GM12801 (cell line): Measurements from ENCODE around the gene ALOX15.

Experiments
- CTCF ChIP-seq: IDR thresholded peaks from one replicate; pipeline ENCODE4 v1.5.1; 2011; ENCODE audit warnings: control low read depth; ENCODE audit not compliant: insufficient read length; ENCODE audit errors: extremely low read depth

ALOX15 gene, protein sequence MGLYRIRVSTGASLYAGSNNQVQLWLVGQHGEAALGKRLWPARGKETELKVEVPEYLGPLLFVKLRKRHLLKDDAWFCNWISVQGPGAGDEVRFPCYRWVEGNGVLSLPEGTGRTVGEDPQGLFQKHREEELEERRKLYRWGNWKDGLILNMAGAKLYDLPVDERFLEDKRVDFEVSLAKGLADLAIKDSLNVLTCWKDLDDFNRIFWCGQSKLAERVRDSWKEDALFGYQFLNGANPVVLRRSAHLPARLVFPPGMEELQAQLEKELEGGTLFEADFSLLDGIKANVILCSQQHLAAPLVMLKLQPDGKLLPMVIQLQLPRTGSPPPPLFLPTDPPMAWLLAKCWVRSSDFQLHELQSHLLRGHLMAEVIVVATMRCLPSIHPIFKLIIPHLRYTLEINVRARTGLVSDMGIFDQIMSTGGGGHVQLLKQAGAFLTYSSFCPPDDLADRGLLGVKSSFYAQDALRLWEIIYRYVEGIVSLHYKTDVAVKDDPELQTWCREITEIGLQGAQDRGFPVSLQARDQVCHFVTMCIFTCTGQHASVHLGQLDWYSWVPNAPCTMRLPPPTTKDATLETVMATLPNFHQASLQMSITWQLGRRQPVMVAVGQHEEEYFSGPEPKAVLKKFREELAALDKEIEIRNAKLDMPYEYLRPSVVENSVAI

GRCh38 chr17:4641297-4642195 is at the start of gene ALOX15:
TSS of gene ALOX15 (minus strand) at chr17:4641678. CDS start at chr17:4641651, 27 bp downstream.
- TF ChIP-seq CTCF = no peak

- TF ChIP-seq CTCF = no peak
Measured at GRCh38 chr17:4690745-4691144, 49.3 kb upstream of the ALOX15 start.

DNA sequence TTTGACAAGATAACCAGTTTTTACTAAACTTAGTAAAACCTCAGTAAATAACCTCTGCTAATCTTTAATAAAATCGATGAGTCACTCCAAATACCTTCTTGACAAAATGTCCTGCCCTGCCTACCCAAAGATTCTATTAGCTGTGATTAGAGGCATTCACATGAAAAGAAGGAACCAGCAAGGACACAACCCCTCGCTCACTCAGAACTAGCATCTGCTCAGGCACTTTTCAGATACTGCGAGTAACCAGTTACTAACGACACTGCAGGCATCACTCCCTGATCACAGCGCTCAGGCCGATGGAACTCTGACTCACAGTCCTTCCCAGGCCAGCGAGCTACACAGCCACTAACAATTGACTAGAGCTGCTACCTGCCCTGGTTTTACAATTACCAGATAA is 38.2 kb upstream of the ALOX15 start:
- no peak for TF ChIP-seq CTCF

GRCh38 chr17:4678448-4679026 is 37.1 kb upstream of the ALOX15 start:
- no peak for TF ChIP-seq CTCF

- TF ChIP-seq CTCF = no peak
Measured at GRCh38 chr17:4676791-4677190, 35.3 kb upstream of the ALOX15 start.

GRCh38 chr17:4675791-4676190 is 34.3 kb upstream of the ALOX15 start:
- no peak for TF ChIP-seq CTCF

DNA sequence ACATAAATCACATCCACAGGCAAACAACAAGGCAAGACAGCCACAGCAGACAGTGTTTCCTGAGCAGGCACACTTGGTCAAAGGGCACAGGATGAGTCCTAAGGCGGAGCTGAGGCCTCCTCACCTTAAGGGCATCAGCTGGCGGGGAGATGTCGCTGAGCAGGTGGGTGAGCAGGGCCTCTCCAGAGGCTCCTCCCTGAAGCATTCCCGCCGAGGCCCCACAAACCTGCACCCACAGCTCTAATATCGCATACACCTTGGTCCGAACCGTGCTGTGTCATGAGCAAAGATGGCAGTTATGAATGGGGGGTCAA is 33.2 kb upstream of the ALOX15 start:
- no peak for TF ChIP-seq CTCF
